ENCODE results near the gene STXBP6.

GRCh38 chr14:24887623-24888304, 162.2 kb downstream of the STXBP6 start:
- TF ChIP-seq CTCF (conservative IDR thresholded peaks at IDR 0.05; ENCODE audit: low read depth in 2 of 2) (no peak), EZH2phosphoT487 (IDR thresholded peaks at IDR 0.05; ENCODE audit: unreplicated experiment) (no peak)

Data from GM23338 (cell line).